Fibroblast of pulmonary artery (primary cell): ENCODE results near the gene HDAC4.

ENCODE experiments used
- DNase-seq: peaks from one replicate; pipeline ENCODE4 v3.0.0-alpha.2; 2010; ENCODE audit warnings: low read depth
- H3K4me3 ChIP-seq: replicated peaks from 2 replicates; pipeline ENCODE4 v1.5.1; 2011; ENCODE audit warnings: low read depth, mild to moderate bottlenecking, control low read depth, low read length, moderate library complexity
- CTCF ChIP-seq: IDR thresholded peaks from 2 replicates; pipeline ENCODE4 v1.5.1; 2011; ENCODE audit warnings: mild to moderate bottlenecking, control low read depth, low read length, inconsistent platforms; ENCODE audit errors: missing control alignments

Gene HDAC4

GRCh38 chr2:239086325-239087020 is 314.3 kb downstream of the HDAC4 start:
- no peak overlapping the region for H3K4me3 ChIP-seq
- no peak for DNase-seq
- TF ChIP-seq CTCF = no peak

- no peak overlapping the region for H3K4me3 ChIP-seq
- no peak for TF ChIP-seq CTCF
- no peak for DNase-seq
Measured at GRCh38 chr2:239085201-239085992, 315.4 kb downstream of the HDAC4 start.

DNA sequence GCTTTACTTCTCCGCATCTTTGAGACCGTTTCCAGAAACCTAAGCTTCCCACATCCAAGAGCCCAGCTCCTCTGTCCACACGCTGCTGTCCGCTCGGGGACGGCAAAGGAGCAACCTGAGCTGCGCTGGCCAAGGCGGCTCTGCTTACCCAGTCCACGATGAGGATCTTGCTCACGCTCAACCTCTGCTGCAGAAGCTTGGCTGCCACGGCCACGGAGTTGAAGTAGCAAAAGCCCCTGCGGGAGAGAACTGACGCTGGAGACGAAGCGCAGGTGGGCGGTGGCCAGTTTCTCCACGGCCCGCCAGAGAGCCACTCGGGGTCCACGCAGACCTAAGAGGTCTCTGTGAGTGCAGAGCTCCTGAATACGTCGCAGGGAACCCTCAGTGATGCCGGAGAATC is 316.8 kb downstream of the HDAC4 start:
- no peak for DNase-seq
- H3K4me3 ChIP-seq = no peak overlapping the region
- TF ChIP-seq CTCF = no peak

GRCh38 chr2:239082425-239082824 is 318.4 kb downstream of the HDAC4 start:
- no peak for TF ChIP-seq CTCF
- no peak overlapping the region for H3K4me3 ChIP-seq
- DNase-seq = no peak

DNA sequence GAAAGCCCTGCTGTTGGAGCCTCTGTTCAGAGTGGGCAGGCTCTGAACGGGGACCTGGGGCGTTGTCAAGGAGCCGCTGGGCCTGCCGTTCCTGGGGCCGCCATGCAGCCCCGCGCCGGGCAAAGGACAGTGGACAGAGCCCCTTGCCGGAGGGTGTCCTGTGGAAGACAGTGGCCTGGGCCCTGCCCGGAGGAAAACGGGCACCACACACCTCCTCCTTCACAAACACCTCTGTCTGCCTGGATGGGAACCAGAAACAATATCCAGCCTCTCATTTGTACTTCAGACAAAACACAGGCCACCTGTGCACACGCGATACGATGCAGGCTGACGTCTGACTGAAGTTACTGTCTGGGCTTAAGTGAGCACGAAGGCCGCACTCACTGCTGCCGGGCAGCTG is 319.2 kb downstream of the HDAC4 start:
- TF ChIP-seq CTCF = no peak
- H3K4me3 ChIP-seq = no peak overlapping the region
- no peak for DNase-seq

DNA sequence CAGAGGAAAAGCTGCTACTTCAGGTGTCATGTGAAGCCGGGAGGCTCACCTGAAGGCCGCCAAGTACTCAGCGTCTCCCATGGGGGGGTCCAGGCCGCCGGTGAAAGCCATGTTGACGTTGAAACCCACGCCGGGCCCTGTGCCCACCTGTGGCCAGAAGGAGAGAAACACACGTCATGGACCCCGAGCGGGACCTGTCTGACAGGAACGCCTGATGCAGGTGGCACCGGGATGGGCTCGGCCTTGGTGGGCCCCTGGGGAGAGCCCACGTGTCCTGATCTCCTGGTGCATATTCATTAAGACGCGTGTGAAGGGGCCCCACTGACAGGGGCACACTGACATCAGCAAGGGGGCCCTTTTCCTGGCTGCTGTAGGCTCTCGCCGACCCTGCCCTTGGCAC is 319.8 kb downstream of the HDAC4 start:
- DNase-seq = no peak
- H3K4me3 ChIP-seq = no peak overlapping the region
- TF ChIP-seq CTCF = no peak
